ENCODE results near the gene MYH11. TPM values are rescaled to one million over a fixed set of nuclear protein-coding genes. Genes with fewer than 3 reads are reported as not detected.

Gene MYH11
- total and polyA plus RNA-seq, 2 of the 13 experiments (the other 11 are each of a cell fraction or from before 2014, with no cell fraction given): not detected

DNA sequence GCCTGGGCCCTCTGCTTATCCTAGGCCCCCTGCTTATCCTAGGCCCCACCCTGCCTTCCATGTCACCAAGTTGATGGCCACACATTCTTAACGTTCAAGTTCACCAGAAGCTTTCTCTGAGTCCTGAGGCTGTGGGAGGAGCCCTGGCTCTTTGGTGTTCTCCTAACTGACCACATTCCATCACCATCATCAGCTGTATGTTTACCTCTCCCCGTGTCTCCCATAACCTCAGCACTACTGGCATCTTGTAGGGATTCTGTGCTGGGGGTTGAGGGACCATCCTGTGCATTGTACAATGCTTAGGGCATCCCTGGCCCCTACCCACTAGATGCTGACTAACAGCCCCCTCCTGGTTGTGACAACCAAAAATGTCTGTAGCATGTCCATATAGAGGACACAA, 107.5 kb downstream of the MYH11 start (continued):
- TF ChIP-seq, protein P1, sequence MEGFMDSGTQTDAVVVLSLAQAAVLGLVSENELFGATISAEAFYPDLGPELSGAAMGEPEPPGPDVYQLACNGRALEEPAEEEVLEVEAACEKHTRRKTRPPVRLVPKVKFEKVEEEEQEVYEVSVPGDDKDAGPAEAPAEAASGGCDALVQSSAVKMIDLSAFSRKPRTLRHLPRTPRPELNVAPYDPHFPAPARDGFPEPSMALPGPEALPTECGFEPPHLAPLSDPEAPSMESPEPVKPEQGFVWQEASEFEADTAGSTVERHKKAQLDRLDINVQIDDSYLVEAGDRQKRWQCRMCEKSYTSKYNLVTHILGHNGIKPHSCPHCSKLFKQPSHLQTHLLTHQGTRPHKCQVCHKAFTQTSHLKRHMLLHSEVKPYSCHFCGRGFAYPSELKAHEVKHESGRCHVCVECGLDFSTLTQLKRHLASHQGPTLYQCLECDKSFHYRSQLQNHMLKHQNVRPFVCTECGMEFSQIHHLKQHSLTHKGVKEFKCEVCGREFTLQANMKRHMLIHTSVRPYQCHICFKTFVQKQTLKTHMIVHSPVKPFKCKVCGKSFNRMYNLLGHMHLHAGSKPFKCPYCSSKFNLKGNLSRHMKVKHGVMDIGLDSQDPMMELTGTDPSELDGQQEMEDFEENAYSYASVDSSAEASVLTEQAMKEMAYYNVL (CRISPR knock-in tag; IDR thresholded peaks at IDR 0.05; ENCODE audit: borderline replicate concordance): no peak
- TF ChIP-seq ZNF597 (CRISPR knock-in tag; IDR thresholded peaks at IDR 0.05): no peak

GRCh38 chr16:15748654-15749053, 108.2 kb downstream of the MYH11 start:
- in situ Hi-C loops (cut with HindIII; ENCODE audit: extremely low pct_ligation_motif_present, low pct_unique_long_range_greater_than_20kb): no loop called here
- ChIA-PET POLR2A (no interaction called here), CTCF (ENCODE audit: low intra/inter-chr PET ratio, low total read pairs) (no interaction called here)
- Histone ChIP-seq H3K27me3 (ENCODE audit: control insufficient read depth in 1 of 2, insufficient read depth in 2 of 2, low read length in 2 of 2) (peaks cover 1 to 4% of the 10 kb centered on the region in 2 experiments; a peak in 3 of 5 replicates), H3K4me3 (replicated peaks in 1 of 3; ENCODE audit: insufficient read depth in 1 of 3, low read depth in 2 of 3, low read length in 3 of 3) (no peak overlapping the region), H3K4me1 (ENCODE audit: insufficient read depth, low read length) (0 out of 2 replicates have a peak, but pooled peaks cover 2% of the 10 kb centered on the region), H2AFZ (ENCODE audit: low read length) (no peak overlapping the region), H3K9ac (ENCODE audit: insufficient read depth, low read depth, low read length) (no peak overlapping the region), H3K4me2 (ENCODE audit: low read depth, low read length) (no peak overlapping the region), H3K79me2 (ENCODE audit: insufficient read depth, low read length) (no peaks in the 10 kb centered on the region), H3K9me3 (ENCODE audit: low read length) (no peaks in the 10 kb centered on the region), H4K20me1 (ENCODE audit: insufficient read depth, low read length) (no peaks in the 10 kb centered on the region), H3K27ac (ENCODE audit: extremely low read length, insufficient read depth, low read length) (no peak overlapping the region), H3K36me3 (replicated peaks in 1 of 2; ENCODE audit: control insufficient read depth in 1 of 2, insufficient read depth in 2 of 2, low read length in 2 of 2) (no peaks in the 10 kb centered on the region)
- intact Hi-C loops (cut with micrococcal nuclease; ENCODE audit: unreplicated experiment): no loop called here
- no peak for ATAC-seq
- BruUV-seq (replicated peaks): no TSS peak
- no peak for TF ChIP-seq TBX2 (CRISPR knock-in tag; IDR thresholded peaks at IDR 0.05; ENCODE audit: borderline replicate concordance)
- no peak for TF ChIP-seq TRIM24 (CRISPR knock-in tag; IDR thresholded peaks at IDR 0.05)
- no peak for TF ChIP-seq ZSCAN21 (CRISPR knock-in tag; IDR thresholded peaks at IDR 0.05; ENCODE audit: borderline replicate concordance)
- TF ChIP-seq ZFX (CRISPR knock-in tag; IDR thresholded peaks at IDR 0.05; ENCODE audit: low read depth): no peak
- TF ChIP-seq ZNF121 (CRISPR knock-in tag; IDR thresholded peaks at IDR 0.05): peak; percentile 63; the same call in 1 of the 2 replicates
- no peak for TF ChIP-seq ZMYM4 (CRISPR knock-in tag; IDR thresholded peaks at IDR 0.05)
- DNase-seq (ENCODE audit: low spot score): no peak
- no peak for FAIRE-seq
- WGBS (ENCODE audit: low lambda C conversion rate): 7% methylated on average over 2 of the region's 2 CpGs

Data from HepG2 (cell line).